Esophagus muscularis mucosa (tissue), 3 donors: Measurements from ENCODE around the gene PSMD9.

Experiments used
- CTCF ChIP-seq, 3 experiments: fragments of 200-600 bp in 2 of 3; fragments of 450-650 bp in 1 of 3; sonication (generic) in 2 of 3; IDR thresholded peaks; one replicate each; pipeline ENCODE4 v1.5.1; 2017 to 2019; ENCODE audit warnings: antibody characterized with exemption in 3 of 3, mild to moderate bottlenecking in 2 of 3, moderate library complexity in 1 of 3
- POLR2AphosphoS5 ChIP-seq, 2 donors: sonication (generic); formaldehyde crosslinking; IDR thresholded peaks; one replicate each; pipeline ENCODE4 v1.6.1; 2017; ENCODE audit warnings: antibody characterized with exemption in 2 of 2

GRCh38 chr12:121925358-121925695 lies 36.7 kb downstream of the PSMD9 start:
- no peak for TF ChIP-seq POLR2AphosphoS5 (IDR thresholded peaks at IDR 0.05)
- TF ChIP-seq CTCF (IDR thresholded peaks at IDR 0.05): no peak
